OCI-LY7 (cell line): ENCODE data around the gene TMEM42. TPM values are rescaled to one million over a fixed set of nuclear protein-coding genes. Genes with fewer than 3 reads are reported as not detected.

Source experiments
- BruUV-seq: library from RNA; stranded (reverse); fragments of 400-500 nt; replicated peaks from 2 replicates; lab custom pipeline; 2021; lab: Mats Ljungman, UMichigan
- CTCF ChIA-PET: fragments of 300-600 bp; sonication (Branson Sonifier 250); formaldehyde crosslinking; loops from one replicate; lab custom pipeline; 2022; ENCODE audit warnings: antibody characterized with exemption; ENCODE audit not compliant: unreplicated experiment; lab: Charles Lee
- POLR2A ChIA-PET: fragments of 300-600 bp; sonication (Branson Sonifier 250); formaldehyde crosslinking; loops from one replicate; lab custom pipeline; 2022; ENCODE audit warnings: antibody characterized with exemption; lab: Charles Lee
- DNase-seq: peaks from one replicate; pipeline ENCODE4 v3.0.0-alpha.2; 2015; ENCODE audit warnings: low spot score
- H2AFZ ChIP-seq: fragments of 200-600 bp; sonication (generic), shearing (Covaris generic); 2 replicates; pipeline ENCODE4 v1.6.1; 2014; ENCODE audit warnings: mild to moderate bottlenecking, antibody characterized with exemption, low read length, moderate library complexity
- H3K27ac ChIP-seq: fragments of 200-600 bp; sonication (generic); 2 replicates; pipeline ENCODE4 v1.5.1; 2014; ENCODE audit warnings: mixed run types, low read depth, mild to moderate bottlenecking, moderate library complexity, low read length, inconsistent platforms; ENCODE audit not compliant: poor library complexity, severe bottlenecking
- H3K36me3 ChIP-seq: fragments of 200-600 bp; sonication (generic); 2 replicates; pipeline ENCODE4 v1.6.1; 2014; ENCODE audit warnings: mild to moderate bottlenecking, antibody characterized with exemption, low read length, moderate library complexity, mixed read lengths; ENCODE audit not compliant: insufficient read depth
- H3K4me1 ChIP-seq: fragments of 200-600 bp; sonication (generic); 2 replicates; pipeline ENCODE4 v1.5.1; 2014; ENCODE audit warnings: mild to moderate bottlenecking, low read length; ENCODE audit not compliant: insufficient read depth, poor library complexity, severe bottlenecking
- H3K4me2 ChIP-seq: fragments of 200-600 bp; sonication (generic); 2 replicates; pipeline ENCODE4 v1.6.1; 2014; ENCODE audit warnings: mild to moderate bottlenecking, low read length
- H3K4me3 ChIP-seq: fragments of 200-600 bp; sonication (generic); 2 replicates; pipeline ENCODE4 v1.5.1; 2014; ENCODE audit warnings: mild to moderate bottlenecking, low read depth, low read length; ENCODE audit not compliant: poor library complexity, severe bottlenecking
- H3K79me2 ChIP-seq: fragments of 200-600 bp; sonication (generic); 2 replicates; pipeline ENCODE4 v1.6.1; 2016; ENCODE audit warnings: low read depth, mild to moderate bottlenecking, low read length, moderate library complexity, mixed read lengths; ENCODE audit not compliant: insufficient read depth
- H3K9me2 ChIP-seq: fragments of 200-600 bp; sonication (generic); 2 replicates; pipeline ENCODE4 v1.6.1; 2016; ENCODE audit warnings: mild to moderate bottlenecking, low read length, mixed read lengths; ENCODE audit not compliant: insufficient read depth
- H3K9me3 ChIP-seq: fragments of 200-600 bp; sonication (generic); 2 replicates; pipeline ENCODE4 v1.6.1; 2014; ENCODE audit warnings: mild to moderate bottlenecking, mixed run types, low read length, mixed read lengths
- H4K20me1 ChIP-seq: fragments of 200-600 bp; sonication (generic); 2 replicates; pipeline ENCODE4 v1.6.1; 2014; ENCODE audit warnings: mild to moderate bottlenecking, antibody characterized with exemption, low read length, moderate library complexity, mixed read lengths; ENCODE audit not compliant: insufficient read depth
- CTCF ChIP-seq: fragments of 200-600 bp; sonication (generic); conservative IDR thresholded peaks from 2 replicates; pipeline ENCODE4 v1.5.1; 2014; ENCODE audit warnings: mild to moderate bottlenecking, antibody characterized with exemption, low read length, moderate library complexity, mixed read lengths
- EZH2phosphoT487 ChIP-seq: fragments of 200-600 bp; sonication (generic); IDR thresholded peaks from 2 replicates; pipeline ENCODE4 v1.6.1; 2018; ENCODE audit warnings: low read depth, borderline replicate concordance, mild to moderate bottlenecking, mixed run types, antibody characterized with exemption, low read length, moderate library complexity, mixed read lengths
- intact Hi-C: fragments of 100-400 bp; cut with micrococcal nuclease; formaldehyde crosslinking; loops from one replicate; pipeline ENCODE4 v1.10.0; 2022; ENCODE audit not compliant: unreplicated experiment
- total RNA-seq, 2 experiments: library from RNA; depleted of rRNA in 1 of 2; stranded (reverse); fragments of >200 nt in 1 of 2; shearing (Covaris generic) in 1 of 2; gene quantifications; 2 replicates each; pipeline ENCODE4 v1.2.3, GENCODE V29; 2014 to 2022

Gene TMEM42
- total RNA-seq, 2 experiments from 2014 or later, result 19.3 to 21.2 TPM

- H3K9me2 ChIP-seq, result no peaks in the 10 kb centered on the region
- TF ChIP-seq EZH2phosphoT487 (no peak), CTCF (no peak)
- no peak overlapping the region for H3K4me2 ChIP-seq
- H3K36me3 ChIP-seq, result peaks cover 89% of the 10 kb centered on the region
- intact Hi-C loops, result no loop called here
- no peak overlapping the region for H3K27ac ChIP-seq
- no peak overlapping the region for H2AFZ ChIP-seq
- ChIA-PET CTCF (no interaction called here), POLR2A (interaction anchor here (0.6 to 1.9 kb wide), 3 partner anchors 12 to 1142 kb away, joined by 3 to 9 read pairs (median 3); partner anchors contain the start of gene ABHD5)
- DNase-seq, result no peak
- H3K4me1 ChIP-seq, result no peaks in the 10 kb centered on the region
- H4K20me1 ChIP-seq, result no peaks in the 10 kb centered on the region
- no peak overlapping the region for H3K4me3 ChIP-seq
- H3K9me3 ChIP-seq, result peaks cover 14% of the 10 kb centered on the region
- no TSS peak for BruUV-seq
- H3K79me2 ChIP-seq, result no peaks in the 10 kb centered on the region
Observed at GRCh38 chr3:44832032-44832431, 29.7 kb upstream of the TMEM42 start.

GRCh38 chr3:44832965-44833364 is 28.7 kb upstream of the TMEM42 start:
- Histone ChIP-seq H3K36me3 (peaks cover 89% of the 10 kb centered on the region), H4K20me1 (no peaks in the 10 kb centered on the region), H3K9me2 (no peaks in the 10 kb centered on the region), H3K4me2 (no peak overlapping the region), H3K79me2 (no peaks in the 10 kb centered on the region), H3K4me1 (no peaks in the 10 kb centered on the region), H2AFZ (no peak overlapping the region), H3K9me3 (peaks cover 23% of the 10 kb centered on the region), H3K27ac (no peak overlapping the region), H3K4me3 (no peak overlapping the region)
- intact Hi-C loops, result no loop called here
- DNase-seq, result no peak
- POLR2A ChIA-PET, result interaction anchor here (0.6 to 1.9 kb wide), 3 partner anchors 11 to 76 kb away, joined by 3 to 9 read pairs (median 3); no protein-coding TSS in a partner anchor
- TF ChIP-seq CTCF, result no peak
- TF ChIP-seq EZH2phosphoT487, result no peak
- BruUV-seq, result no TSS peak
- CTCF ChIA-PET, result no interaction called here

- DNase-seq, result no peak
- BruUV-seq, result no TSS peak
- Histone ChIP-seq H3K4me1 (no peaks in the 10 kb centered on the region), H2AFZ (no peak overlapping the region), H3K27ac (no peak overlapping the region), H3K36me3 (peaks cover 89% of the 10 kb centered on the region), H4K20me1 (no peaks in the 10 kb centered on the region), H3K4me2 (no peak overlapping the region), H3K9me3 (peaks cover 26% of the 10 kb centered on the region), H3K9me2 (no peaks in the 10 kb centered on the region), H3K4me3 (no peak overlapping the region), H3K79me2 (no peaks in the 10 kb centered on the region)
- intact Hi-C loops, result no loop called here
- POLR2A ChIA-PET, result no interaction called here
- CTCF ChIA-PET, result no interaction called here
- TF ChIP-seq EZH2phosphoT487 (no peak), CTCF (no peak)
Observed at GRCh38 chr3:44833394-44833793, 28.3 kb upstream of the TMEM42 start.
